ENCODE results near the gene DCLK1.

DNA sequence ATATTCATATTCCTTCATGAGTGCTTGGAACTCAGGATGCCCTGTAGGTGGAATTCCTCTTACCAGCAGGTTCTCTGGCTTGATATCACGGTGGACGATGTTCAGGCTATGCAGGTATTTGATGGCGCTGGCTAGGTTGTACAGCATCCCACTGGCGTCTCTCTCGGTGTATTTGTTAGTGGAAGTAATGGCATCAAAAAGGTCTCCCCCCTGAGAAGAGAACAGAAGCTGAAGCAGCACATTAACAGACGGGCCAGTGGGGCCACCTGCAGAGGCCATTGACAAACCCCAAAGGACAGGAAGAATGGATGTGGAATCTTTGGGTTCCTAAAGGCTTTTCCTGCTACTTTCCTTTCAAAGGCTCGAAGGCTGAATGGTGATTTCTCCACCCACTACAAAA lies 308.5 kb downstream of the DCLK1 start:
- TF ChIP-seq CTCF (IDR thresholded peaks at IDR 0.05) = no peak
- TF ChIP-seq POLR2A (IDR thresholded peaks at IDR 0.05) = no peak

Measured in tibial nerve (tissue), 3 donors.